Germinal center (tissue), 1 donor: Measurements from ENCODE around the gene CTLA4.
A peak's percentile ranks its signal among the peaks of the same experiment; 100 is the strongest.

Source experiments
- DNase-seq: peaks from one replicate; pipeline ENCODE4 v3.0.0; 2012; ENCODE audit warnings: mixed read lengths, low spot score

CTLA4 gene

DNA sequence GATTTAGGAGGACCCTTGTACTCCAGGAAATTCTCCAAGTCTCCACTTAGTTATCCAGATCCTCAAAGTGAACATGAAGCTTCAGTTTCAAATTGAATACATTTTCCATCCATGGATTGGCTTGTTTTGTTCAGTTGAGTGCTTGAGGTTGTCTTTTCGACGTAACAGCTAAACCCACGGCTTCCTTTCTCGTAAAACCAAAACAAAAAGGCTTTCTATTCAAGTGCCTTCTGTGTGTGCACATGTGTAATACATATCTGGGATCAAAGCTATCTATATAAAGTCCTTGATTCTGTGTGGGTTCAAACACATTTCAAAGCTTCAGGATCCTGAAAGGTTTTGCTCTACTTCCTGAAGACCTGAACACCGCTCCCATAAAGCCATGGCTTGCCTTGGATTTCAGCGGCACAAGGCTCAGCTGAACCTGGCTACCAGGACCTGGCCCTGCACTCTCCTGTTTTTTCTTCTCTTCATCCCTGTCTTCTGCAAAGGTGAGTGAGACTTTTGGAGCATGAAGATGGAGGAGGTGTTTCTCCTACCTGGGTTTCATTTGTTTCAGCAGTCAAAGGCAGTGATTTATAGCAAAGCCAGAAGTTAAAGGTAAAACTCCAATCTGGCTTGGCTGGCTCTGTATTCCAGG is at the start of gene CTLA4:
CTLA4 (plus strand) TSS at position 211 of the 640 bp plus-strand sequence; CDS start at position 383, 172 bp downstream.
- no peak for DNase-seq

DNA sequence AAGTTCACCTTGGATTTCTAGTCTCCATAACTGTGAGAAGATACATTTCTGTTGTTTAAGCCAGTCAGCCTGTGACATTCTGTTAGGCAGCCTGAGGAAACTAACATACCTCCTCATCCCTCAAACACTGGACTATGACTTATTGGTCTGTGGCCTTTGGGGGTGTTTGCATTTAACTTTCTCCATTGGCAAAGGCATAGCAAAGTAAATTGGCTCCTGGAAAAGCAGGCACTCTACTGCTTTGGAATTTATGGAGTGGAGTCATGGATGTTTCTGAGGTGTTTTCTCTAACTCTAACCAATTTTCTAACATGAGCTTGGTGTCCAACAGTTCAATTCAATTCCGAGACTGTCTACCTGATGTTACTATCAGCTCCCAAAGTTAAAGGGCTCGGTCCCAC is 48.9 kb upstream of the CTLA4 start:
- DNase-seq = no peak

- no peak for DNase-seq
Measured at GRCh38 chr2:203819434-203820133, 48.0 kb upstream of the CTLA4 start.

- peak; percentile 42 for DNase-seq
Measured at GRCh38 chr2:203820969-203821368, 46.6 kb upstream of the CTLA4 start.

GRCh38 chr2:203822240-203822639 is 45.3 kb upstream of the CTLA4 start:
- DNase-seq = no peak

GRCh38 chr2:203823173-203823572 is 44.4 kb upstream of the CTLA4 start:
- no peak for DNase-seq

GRCh38 chr2:203824057-203824456 is 43.5 kb upstream of the CTLA4 start:
- DNase-seq = no peak

DNA sequence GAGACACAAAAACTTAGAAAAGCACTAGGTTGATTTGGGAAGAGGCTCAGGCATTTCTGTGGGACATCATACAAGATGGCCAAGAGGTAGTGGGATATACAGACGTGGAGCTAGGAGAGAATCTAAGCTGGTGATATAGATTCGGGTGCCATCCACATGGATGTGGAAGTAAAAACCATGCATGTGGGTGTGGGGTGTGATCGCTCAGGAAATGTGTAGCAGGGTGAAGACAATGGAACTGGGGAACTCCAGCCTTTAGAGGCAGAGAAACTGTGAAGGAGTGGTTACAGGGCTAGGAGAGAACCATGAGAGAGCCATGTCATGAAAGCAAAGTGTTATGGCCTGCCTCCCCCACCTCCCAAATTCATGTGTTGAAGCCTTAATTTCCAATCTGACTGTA is 43.0 kb upstream of the CTLA4 start:
- DNase-seq = no peak

GRCh38 chr2:203826704-203827103 is 40.9 kb upstream of the CTLA4 start:
- no peak for DNase-seq

GRCh38 chr2:203830304-203831055 is 37.1 kb upstream of the CTLA4 start:
- DNase-seq = no peak

GRCh38 chr2:203835420-203835819 is 32.2 kb upstream of the CTLA4 start:
- DNase-seq = no peak

- DNase-seq = no peak
Measured at GRCh38 chr2:203835892-203836800, 31.4 kb upstream of the CTLA4 start.

- no peak for DNase-seq
Measured at GRCh38 chr2:203840655-203841205, 26.8 kb upstream of the CTLA4 start.

- DNase-seq = no peak
Measured at GRCh38 chr2:203841654-203842053, 25.9 kb upstream of the CTLA4 start.

- no peak for DNase-seq
Measured at GRCh38 chr2:203842373-203842772, 25.2 kb upstream of the CTLA4 start.

DNA sequence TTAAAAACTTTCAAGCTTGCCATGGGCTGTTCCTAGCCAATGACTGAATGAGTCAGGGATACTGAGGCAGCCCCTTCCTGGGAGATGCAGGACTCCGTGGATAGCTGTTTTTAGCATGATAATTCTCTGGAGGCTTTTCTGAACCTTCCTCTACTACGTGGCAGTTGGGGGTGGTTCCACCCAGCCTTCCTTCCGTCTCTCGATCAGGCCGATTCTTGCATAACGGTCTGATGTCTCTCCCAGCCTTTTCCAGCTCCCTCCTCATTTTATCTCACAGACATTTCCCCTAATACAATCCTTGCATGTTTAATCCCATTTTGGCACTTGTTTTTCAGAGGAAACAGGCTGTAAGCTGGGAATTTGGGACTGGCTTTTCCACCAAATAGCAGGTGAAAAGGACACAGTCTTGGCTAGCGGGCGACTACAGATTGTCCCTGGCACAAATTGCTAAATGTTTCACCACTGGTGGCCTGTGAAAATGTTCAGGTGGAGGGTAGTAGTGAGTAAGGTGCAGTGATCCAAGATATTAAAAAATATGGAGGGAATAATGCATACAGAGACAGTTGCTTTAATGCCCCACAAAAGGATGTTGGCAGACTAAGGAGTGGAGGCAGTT is 21.0 kb upstream of the CTLA4 start:
- DNase-seq = no peak

GRCh38 chr2:203849010-203849409 is 18.6 kb upstream of the CTLA4 start:
- DNase-seq = no peak

DNA sequence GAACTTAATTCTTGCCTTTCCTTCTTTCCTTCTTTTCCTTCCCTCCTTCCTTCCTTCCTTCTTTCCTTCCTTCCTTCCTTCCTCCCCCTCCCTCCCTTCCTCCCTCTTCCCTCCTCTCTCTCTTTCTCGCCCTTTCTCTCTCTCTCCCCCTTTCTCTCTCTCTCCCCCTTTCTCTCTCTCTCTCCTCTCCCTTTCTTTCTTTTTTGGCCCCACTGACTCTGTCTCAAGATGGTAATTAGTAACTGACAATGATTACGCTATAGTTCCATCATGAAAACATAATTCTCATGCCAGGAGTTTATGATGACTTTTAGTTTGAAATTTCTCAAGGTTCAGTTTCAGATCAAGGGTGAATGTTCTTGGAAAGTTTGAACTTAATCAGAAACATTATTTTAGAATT is 14.8 kb upstream of the CTLA4 start:
- no peak for DNase-seq

- no peak for DNase-seq
Measured at GRCh38 chr2:203853271-203853670, 14.3 kb upstream of the CTLA4 start.

GRCh38 chr2:203853722-203854121 is 13.8 kb upstream of the CTLA4 start:
- DNase-seq = no peak

GRCh38 chr2:203855274-203855673 is 12.3 kb upstream of the CTLA4 start:
- no peak for DNase-seq
